Peyer's patch (tissue), 4 donors: ENCODE data around the gene ZMYND10. TPM values are rescaled to one million over a fixed set of nuclear protein-coding genes. Genes with fewer than 3 reads are reported as not detected.

Experiments used
- DNase-seq, 3 donors: peaks; one replicate each; pipeline ENCODE4 v3.0.0-alpha.2; 2017 to 2019
- H3K27ac ChIP-seq, 4 donors: fragments of 200-600 bp; sonication (generic); one replicate each; pipeline ENCODE4 v1.5.1; 2016 to 2019
- H3K27me3 ChIP-seq, 2 donors: fragments of 200-600 bp; sonication (generic); one replicate each; pipeline ENCODE4 v1.5.1; 2019
- H3K36me3 ChIP-seq, 3 donors: fragments of 200-600 bp; sonication (generic); one replicate each; pipeline ENCODE4 v1.5.1; 2016 to 2019
- H3K4me1 ChIP-seq, 4 donors: fragments of 200-600 bp; sonication (generic); one replicate each; pipeline ENCODE4 v1.5.1; 2016 to 2019
- H3K4me3 ChIP-seq, 4 donors: fragments of 200-600 bp; sonication (generic); 1 replicate in 3 of 4; 2 replicates in 1 of 4; pipeline ENCODE4 v1.5.1; 2016 to 2019; ENCODE audit warnings: mild to moderate bottlenecking in 1 of 4
- H3K9me3 ChIP-seq, 4 donors: fragments of 200-600 bp; sonication (generic); one replicate each; pipeline ENCODE4 v1.5.1; 2016 to 2019; ENCODE audit warnings: mild to moderate bottlenecking in 1 of 4
- POLR2A ChIP-seq, 2 donors: fragments of 450-650 bp; IDR thresholded peaks; one replicate each; pipeline ENCODE4 v1.5.1; 2017; ENCODE audit warnings: antibody characterized with exemption in 2 of 2, mild to moderate bottlenecking in 2 of 2, moderate library complexity in 2 of 2
- total RNA-seq, 4 donors: library from RNA; depleted of rRNA; stranded (reverse); fragments of >200 nt; gene quantifications; one replicate each; pipeline ENCODE4 v1.1.0, GENCODE V29; 2016
- TF ChIP-seq, protein P1 (sequence below), 6 experiments: fragments of 450-650 bp in 4 of 6; fragments of 200-600 bp in 2 of 6; sonication (generic) in 1 of 6; IDR thresholded peaks; one replicate each; pipeline ENCODE4 v1.5.1; 2017 to 2019; ENCODE audit warnings: antibody characterized with exemption in 6 of 6, mild to moderate bottlenecking in 3 of 6, moderate library complexity in 1 of 6

ZMYND10 gene
- total RNA-seq, 4 donors from 2014 or later, result 0.27 to 0.38 TPM; not detected in 2

- no peak for DNase-seq
- no peaks in the 10 kb centered on the region for H3K36me3 ChIP-seq
- no peak overlapping the region for H3K27ac ChIP-seq
- TF ChIP-seq, protein P1, sequence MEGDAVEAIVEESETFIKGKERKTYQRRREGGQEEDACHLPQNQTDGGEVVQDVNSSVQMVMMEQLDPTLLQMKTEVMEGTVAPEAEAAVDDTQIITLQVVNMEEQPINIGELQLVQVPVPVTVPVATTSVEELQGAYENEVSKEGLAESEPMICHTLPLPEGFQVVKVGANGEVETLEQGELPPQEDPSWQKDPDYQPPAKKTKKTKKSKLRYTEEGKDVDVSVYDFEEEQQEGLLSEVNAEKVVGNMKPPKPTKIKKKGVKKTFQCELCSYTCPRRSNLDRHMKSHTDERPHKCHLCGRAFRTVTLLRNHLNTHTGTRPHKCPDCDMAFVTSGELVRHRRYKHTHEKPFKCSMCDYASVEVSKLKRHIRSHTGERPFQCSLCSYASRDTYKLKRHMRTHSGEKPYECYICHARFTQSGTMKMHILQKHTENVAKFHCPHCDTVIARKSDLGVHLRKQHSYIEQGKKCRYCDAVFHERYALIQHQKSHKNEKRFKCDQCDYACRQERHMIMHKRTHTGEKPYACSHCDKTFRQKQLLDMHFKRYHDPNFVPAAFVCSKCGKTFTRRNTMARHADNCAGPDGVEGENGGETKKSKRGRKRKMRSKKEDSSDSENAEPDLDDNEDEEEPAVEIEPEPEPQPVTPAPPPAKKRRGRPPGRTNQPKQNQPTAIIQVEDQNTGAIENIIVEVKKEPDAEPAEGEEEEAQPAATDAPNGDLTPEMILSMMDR (IDR thresholded peaks at IDR 0.05), result no peak
- no peak for TF ChIP-seq POLR2A (IDR thresholded peaks at IDR 0.05)
- H3K27me3 ChIP-seq, result no peaks in the 10 kb centered on the region
- no peaks in the 10 kb centered on the region for H3K9me3 ChIP-seq
- peaks cover 0 to 14% (median 4%) of the 10 kb centered on the region in 4 donors for H3K4me1 ChIP-seq
- H3K4me3 ChIP-seq, result no peak overlapping the region
Measured at GRCh38 chr3:50388720-50389413, 43.3 kb upstream of the ZMYND10 start.

GRCh38 chr3:50388016-50388719 is 42.6 kb upstream of the ZMYND10 start:
- TF ChIP-seq, protein P1 (IDR thresholded peaks at IDR 0.05), result peak in 4 of 6 experiments; percentile 5 to 38 (median 35)
- TF ChIP-seq POLR2A (IDR thresholded peaks at IDR 0.05), result no peak
- H3K9me3 ChIP-seq, result no peaks in the 10 kb centered on the region
- H3K4me1 ChIP-seq, result peaks cover 0 to 14% (median 4%) of the 10 kb centered on the region in 4 donors
- H3K27ac ChIP-seq, result no peak overlapping the region
- H3K4me3 ChIP-seq, result no peak overlapping the region
- no peaks in the 10 kb centered on the region for H3K27me3 ChIP-seq
- DNase-seq, result no peak
- H3K36me3 ChIP-seq, result no peaks in the 10 kb centered on the region

- H3K27me3 ChIP-seq, result no peaks in the 10 kb centered on the region
- no peak for TF ChIP-seq POLR2A (IDR thresholded peaks at IDR 0.05)
- TF ChIP-seq, protein P1 (IDR thresholded peaks at IDR 0.05), result no peak
- no peaks in the 10 kb centered on the region for H3K36me3 ChIP-seq
- no peak overlapping the region for H3K27ac ChIP-seq
- no peaks in the 10 kb centered on the region for H3K9me3 ChIP-seq
- no peak overlapping the region for H3K4me3 ChIP-seq
- H3K4me1 ChIP-seq, result peaks cover 0 to 4% (median 1%) of the 10 kb centered on the region in 4 donors
- DNase-seq, result no peak
Measured at GRCh38 chr3:50385754-50386153, 40.2 kb upstream of the ZMYND10 start.

- TF ChIP-seq, protein P1 (IDR thresholded peaks at IDR 0.05), result no peak
- no peak for TF ChIP-seq POLR2A (IDR thresholded peaks at IDR 0.05)
- DNase-seq, result no peak
- no peaks in the 10 kb centered on the region for H3K27me3 ChIP-seq
- no peaks in the 10 kb centered on the region for H3K9me3 ChIP-seq
- no peak overlapping the region for H3K27ac ChIP-seq
- no peak overlapping the region for H3K4me3 ChIP-seq
- H3K36me3 ChIP-seq, result no peaks in the 10 kb centered on the region
- no peaks in the 10 kb centered on the region for H3K4me1 ChIP-seq
Measured at GRCh38 chr3:50383750-50384149, 38.2 kb upstream of the ZMYND10 start.

DNA sequence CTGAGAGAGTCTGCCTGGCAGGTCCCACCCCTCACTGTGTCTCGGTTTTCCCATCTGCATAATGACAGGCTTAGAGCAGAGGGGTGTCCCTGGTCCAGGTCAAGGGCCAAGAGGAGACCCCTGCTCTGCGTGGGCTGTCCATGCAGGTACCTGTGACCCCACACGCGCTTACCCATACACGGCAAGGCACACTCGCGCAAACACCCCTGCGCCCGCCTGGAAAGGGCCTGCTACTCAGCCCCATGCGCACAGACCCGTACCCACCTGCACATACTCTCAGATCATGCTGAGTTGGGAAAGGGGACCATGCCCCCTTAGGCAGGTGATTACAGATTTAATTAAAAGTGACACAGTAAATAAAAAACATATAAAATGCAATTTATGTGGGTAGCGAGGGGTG is 37.2 kb upstream of the ZMYND10 start:
- H3K4me3 ChIP-seq, result no peak overlapping the region
- no peaks in the 10 kb centered on the region for H3K27me3 ChIP-seq
- TF ChIP-seq POLR2A (IDR thresholded peaks at IDR 0.05), result no peak
- TF ChIP-seq, protein P1 (IDR thresholded peaks at IDR 0.05), result no peak
- no peak for DNase-seq
- no peaks in the 10 kb centered on the region for H3K4me1 ChIP-seq
- H3K9me3 ChIP-seq, result no peaks in the 10 kb centered on the region
- H3K36me3 ChIP-seq, result no peaks in the 10 kb centered on the region
- H3K27ac ChIP-seq, result no peak overlapping the region
